HepG2 (cell line): Measurements from ENCODE around the gene MT1M. TPM values are rescaled to one million over a fixed set of nuclear protein-coding genes. Genes with fewer than 3 reads are reported as not detected.

Experiments used
- AHR ChIP-seq: IDR thresholded peaks from 2 replicates; pipeline ENCODE4 v1.6.1; 2018; ENCODE audit warnings: missing genetic modification reagents, missing compliant biosample characterization
- ESRRA ChIP-seq: sonication (generic); formaldehyde crosslinking; IDR thresholded peaks from 2 replicates; pipeline ENCODE4 v1.5.1; 2020; ENCODE audit warnings: mild to moderate bottlenecking, low read depth, missing genetic modification reagents
- HOMEZ ChIP-seq: IDR thresholded peaks from 2 replicates; pipeline ENCODE4 v1.6.1; 2016; ENCODE audit warnings: low read depth
- IKZF5 ChIP-seq: IDR thresholded peaks from 2 replicates; pipeline ENCODE4 v1.6.1; 2018; ENCODE audit warnings: missing genetic modification reagents, mild to moderate bottlenecking, missing compliant biosample characterization
- LRRFIP1 ChIP-seq: sonication (generic); formaldehyde crosslinking; conservative IDR thresholded peaks from 2 replicates; pipeline ENCODE4 v1.4.0; 2020; ENCODE audit warnings: missing genetic modification reagents
- RFXAP ChIP-seq: sonication (generic); formaldehyde crosslinking; IDR thresholded peaks from 2 replicates; pipeline ENCODE4 v1.4.0; 2020; ENCODE audit warnings: missing genetic modification reagents, borderline replicate concordance
- SOX5 ChIP-seq: IDR thresholded peaks from 2 replicates; pipeline ENCODE4 v1.6.1; 2016; ENCODE audit warnings: borderline replicate concordance
- STAT5B ChIP-seq: sonication (generic); formaldehyde crosslinking; IDR thresholded peaks from 2 replicates; pipeline ENCODE4 v1.4.0; 2020; ENCODE audit warnings: missing genetic modification reagents
- SUZ12 ChIP-seq: fragments of 150-350 bp; IDR thresholded peaks from 2 replicates; pipeline ENCODE4 v1.6.1; 2014; ENCODE audit warnings: low read depth, low read length
- TBX3 ChIP-seq: fragments of 450-650 bp; IDR thresholded peaks from 2 replicates; pipeline ENCODE4 v1.6.1; 2017; ENCODE audit warnings: antibody characterized with exemption, mild to moderate bottlenecking, inconsistent platforms, borderline replicate concordance
- THAP9 ChIP-seq: sonication (generic); formaldehyde crosslinking; IDR thresholded peaks from 2 replicates; pipeline ENCODE4; 2020; ENCODE audit warnings: missing genetic modification reagents, mild to moderate bottlenecking, borderline replicate concordance
- YY1 ChIP-seq: IDR thresholded peaks from 2 replicates; pipeline ENCODE4 v1.6.1; 2011; ENCODE audit warnings: low read length, low read depth, moderate library complexity, mild to moderate bottlenecking; ENCODE audit not compliant: insufficient read depth, insufficient replicate concordance
- ZBED4 ChIP-seq: sonication (generic); formaldehyde crosslinking; IDR thresholded peaks from 2 replicates; pipeline ENCODE4 v1.4.0; 2020; ENCODE audit warnings: missing genetic modification reagents, borderline replicate concordance
- ZIK1 ChIP-seq: sonication (generic); formaldehyde crosslinking; IDR thresholded peaks from 2 replicates; pipeline ENCODE4 v1.5.0; 2020; ENCODE audit warnings: mild to moderate bottlenecking, low read depth, missing genetic modification reagents, borderline replicate concordance
- polyA plus RNA-seq, 8 experiments: library from polyadenylated mRNA; depleted of rRNA in 3 of 8; stranded (reverse) in 7 of 8; unstranded in 1 of 8; fragments of >200 nt; fragmentation: Illumina TruSeq in 4 of 8; extraction: Trizol in 4 of 8; gene quantifications; 2 replicates each; pipeline versions ENCODE4 v1.2.1 to v1.2.3, GENCODE V29; 2011 to 2016; ENCODE audit warnings: low read depth in 4 of 8, missing spikeins in 1 of 8, mixed read lengths in 1 of 8; ENCODE audit not compliant: insufficient read depth in 1 of 8
- total RNA-seq, 5 experiments: library from RNA; depleted of rRNA; stranded (reverse); fragments of >200 nt; fragmentation: Illumina TruSeq; extraction: Trizol; gene quantifications; 2 replicates each; pipeline ENCODE4 v1.2.3, GENCODE V29; 2016; ENCODE audit warnings: low read depth in 1 of 5

MT1M gene
- total and polyA plus RNA-seq, 2 of the 13 experiments (the other 11 are each of a cell fraction or from before 2014, with no cell fraction given), result 4.6 TPM; not detected in 1

- TF ChIP-seq ZBED4 (no peak), IKZF5 (no peak; the same call in 1 of the 2 replicates), TBX3 (no peak), STAT5B (CRISPR knock-in tag) (no peak), HOMEZ (CRISPR knock-in tag) (peak; percentile 34; the same call in 1 of the 2 replicates), ZIK1 (CRISPR knock-in tag) (no peak), YY1 (no peak), ESRRA (no peak), LRRFIP1 (no peak), AHR (0 out of 2 replicates have a peak, but pooled peaks have one; percentile 26), THAP9 (CRISPR knock-in tag) (peak; percentile 65; the same call in 1 of the 2 replicates), RFXAP (CRISPR knock-in tag) (no peak), SOX5 (CRISPR knock-in tag) (peak; percentile 42; the same call in 1 of the 2 replicates), SUZ12 (no peak)
Measured at GRCh38 chr16:56603589-56603988, 28.9 kb upstream of the MT1M start (continued).
